Peyer's patch (tissue), 4 donors: ENCODE results near the gene KCNK5. TPM values are rescaled to one million over a fixed set of nuclear protein-coding genes. Genes with fewer than 3 reads are reported as not detected.

Experiments used
- DNase-seq, 3 donors: peaks; one replicate each; pipeline ENCODE4 v3.0.0-alpha.2; 2017 to 2019
- H3K27ac ChIP-seq, 4 donors: fragments of 200-600 bp; sonication (generic); one replicate each; pipeline ENCODE4 v1.5.1; 2016 to 2019
- H3K27me3 ChIP-seq, 2 donors: fragments of 200-600 bp; sonication (generic); one replicate each; pipeline ENCODE4 v1.5.1; 2019
- H3K36me3 ChIP-seq, 3 donors: fragments of 200-600 bp; sonication (generic); one replicate each; pipeline ENCODE4 v1.5.1; 2016 to 2019
- H3K4me1 ChIP-seq, 4 donors: fragments of 200-600 bp; sonication (generic); one replicate each; pipeline ENCODE4 v1.5.1; 2016 to 2019
- H3K4me3 ChIP-seq, 4 donors: fragments of 200-600 bp; sonication (generic); 1 replicate in 3 of 4; 2 replicates in 1 of 4; pipeline ENCODE4 v1.5.1; 2016 to 2019; ENCODE audit warnings: mild to moderate bottlenecking in 1 of 4
- H3K9me3 ChIP-seq, 4 donors: fragments of 200-600 bp; sonication (generic); one replicate each; pipeline ENCODE4 v1.5.1; 2016 to 2019; ENCODE audit warnings: mild to moderate bottlenecking in 1 of 4
- POLR2A ChIP-seq, 2 donors: fragments of 450-650 bp; IDR thresholded peaks; one replicate each; pipeline ENCODE4 v1.5.1; 2017; ENCODE audit warnings: antibody characterized with exemption in 2 of 2, mild to moderate bottlenecking in 2 of 2, moderate library complexity in 2 of 2
- total RNA-seq, 4 donors: library from RNA; depleted of rRNA; stranded (reverse); fragments of >200 nt; gene quantifications; one replicate each; pipeline ENCODE4 v1.1.0, GENCODE V29; 2016
- TF ChIP-seq, protein P1 (sequence below), 6 experiments: fragments of 450-650 bp in 4 of 6; fragments of 200-600 bp in 2 of 6; sonication (generic) in 1 of 6; IDR thresholded peaks; one replicate each; pipeline ENCODE4 v1.5.1; 2017 to 2019; ENCODE audit warnings: antibody characterized with exemption in 6 of 6, mild to moderate bottlenecking in 3 of 6, moderate library complexity in 1 of 6

KCNK5 gene
- total RNA-seq, 4 donors from 2014 or later: 10.7 to 150 (median 115) TPM

DNA sequence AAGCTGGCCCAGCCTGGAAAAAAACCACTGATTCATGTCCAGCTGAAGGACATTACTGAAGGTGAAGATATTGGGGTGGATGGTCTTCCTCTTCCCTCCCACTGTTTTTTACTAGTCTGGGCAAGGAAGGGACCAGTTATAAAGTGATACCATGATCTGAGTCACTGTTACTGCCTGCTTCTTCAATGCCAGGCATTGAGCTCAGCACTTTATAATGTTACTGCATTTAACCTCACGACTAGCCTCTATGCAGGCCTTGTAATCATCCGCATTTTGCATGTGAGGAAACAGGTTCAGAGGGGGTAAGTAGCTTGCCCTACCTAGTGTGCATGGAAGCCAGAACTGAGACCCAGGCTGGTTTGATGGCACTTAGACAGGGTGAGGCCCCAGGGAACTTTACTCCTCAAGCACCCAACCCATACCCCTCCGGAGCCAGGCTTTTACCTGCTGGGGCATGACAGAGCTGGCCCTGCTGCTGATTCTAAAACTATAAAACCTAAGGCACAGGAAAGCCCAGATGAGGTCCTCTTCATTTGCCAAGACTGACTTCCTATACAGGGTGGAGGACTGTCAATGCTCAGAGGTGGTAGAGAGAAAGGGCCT lies 11.0 kb upstream of the KCNK5 start:
- TF ChIP-seq, protein P1, sequence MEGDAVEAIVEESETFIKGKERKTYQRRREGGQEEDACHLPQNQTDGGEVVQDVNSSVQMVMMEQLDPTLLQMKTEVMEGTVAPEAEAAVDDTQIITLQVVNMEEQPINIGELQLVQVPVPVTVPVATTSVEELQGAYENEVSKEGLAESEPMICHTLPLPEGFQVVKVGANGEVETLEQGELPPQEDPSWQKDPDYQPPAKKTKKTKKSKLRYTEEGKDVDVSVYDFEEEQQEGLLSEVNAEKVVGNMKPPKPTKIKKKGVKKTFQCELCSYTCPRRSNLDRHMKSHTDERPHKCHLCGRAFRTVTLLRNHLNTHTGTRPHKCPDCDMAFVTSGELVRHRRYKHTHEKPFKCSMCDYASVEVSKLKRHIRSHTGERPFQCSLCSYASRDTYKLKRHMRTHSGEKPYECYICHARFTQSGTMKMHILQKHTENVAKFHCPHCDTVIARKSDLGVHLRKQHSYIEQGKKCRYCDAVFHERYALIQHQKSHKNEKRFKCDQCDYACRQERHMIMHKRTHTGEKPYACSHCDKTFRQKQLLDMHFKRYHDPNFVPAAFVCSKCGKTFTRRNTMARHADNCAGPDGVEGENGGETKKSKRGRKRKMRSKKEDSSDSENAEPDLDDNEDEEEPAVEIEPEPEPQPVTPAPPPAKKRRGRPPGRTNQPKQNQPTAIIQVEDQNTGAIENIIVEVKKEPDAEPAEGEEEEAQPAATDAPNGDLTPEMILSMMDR (IDR thresholded peaks at IDR 0.05): no peak
- TF ChIP-seq POLR2A (IDR thresholded peaks at IDR 0.05): no peak
- no peaks in the 10 kb centered on the region for H3K36me3 ChIP-seq
- H3K9me3 ChIP-seq: no peaks in the 10 kb centered on the region
- H3K4me3 ChIP-seq: no peak overlapping the region
- H3K27ac ChIP-seq: peak overlapping the region in 3 of 4 donors; percentile 27 to 80 (median 71)
- DNase-seq: no peak
- no peaks in the 10 kb centered on the region for H3K27me3 ChIP-seq
- peaks cover 0 to 9% (median 0%) of the 10 kb centered on the region in 4 donors for H3K4me1 ChIP-seq

DNA sequence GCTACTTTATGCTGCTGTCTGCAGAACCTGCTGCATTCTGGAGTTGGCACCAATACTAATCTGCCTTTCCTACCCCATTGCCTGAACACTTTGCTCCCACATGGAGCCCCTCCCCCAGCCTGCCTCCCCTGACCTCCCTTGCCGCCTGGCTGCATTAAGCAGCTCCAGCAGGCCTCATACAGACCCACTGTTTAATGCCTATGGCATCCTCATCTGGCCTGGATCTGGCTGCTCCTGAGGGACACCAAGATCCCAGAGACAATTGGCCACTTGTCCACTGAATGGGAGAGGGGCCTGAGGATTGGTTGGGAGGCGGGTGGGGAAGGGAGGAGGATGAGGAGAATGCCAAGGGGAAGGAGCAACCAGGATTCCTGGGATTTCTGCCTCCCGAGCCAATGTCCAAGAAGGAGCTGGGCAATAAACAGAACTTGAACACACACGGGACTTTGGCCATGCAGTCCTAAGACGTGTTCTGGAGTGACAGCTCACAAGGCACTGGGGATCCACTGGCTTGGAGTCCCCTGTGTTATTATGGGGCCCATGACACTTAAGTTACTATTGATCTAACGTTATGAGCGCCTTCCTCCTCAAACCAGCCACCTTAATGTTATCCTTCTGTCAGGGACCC lies 10.4 kb upstream of the KCNK5 start:
- H3K4me1 ChIP-seq: peaks cover 0 to 9% (median 0%) of the 10 kb centered on the region in 4 donors

DNA sequence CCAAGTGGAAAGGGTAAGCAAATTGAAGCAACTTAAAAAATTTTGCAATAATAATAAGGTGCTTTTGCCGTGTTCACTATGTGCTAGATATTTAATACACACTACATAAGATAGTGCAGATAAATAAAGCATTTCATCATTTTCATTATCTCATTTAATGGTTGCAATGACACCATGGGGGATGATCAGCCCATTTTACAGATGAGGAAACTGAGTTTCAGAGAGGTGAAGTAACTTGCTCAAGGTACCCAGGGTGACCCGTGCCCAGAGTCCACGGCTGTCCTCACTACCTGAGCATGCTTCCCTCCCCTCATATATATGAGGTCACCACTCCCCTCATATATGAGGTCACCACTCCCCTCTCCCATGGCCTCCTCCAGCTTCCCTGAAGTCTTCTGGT lies 7.5 kb upstream of the KCNK5 start:
- H3K36me3 ChIP-seq: no peaks in the 10 kb centered on the region
- no peak for DNase-seq
- H3K27me3 ChIP-seq: no peaks in the 10 kb centered on the region
- H3K9me3 ChIP-seq: no peaks in the 10 kb centered on the region
- H3K27ac ChIP-seq: no peak overlapping the region
- H3K4me1 ChIP-seq: peaks cover 0 to 9% (median 0%) of the 10 kb centered on the region in 4 donors
- TF ChIP-seq, protein P1 (IDR thresholded peaks at IDR 0.05): no peak
- no peak for TF ChIP-seq POLR2A (IDR thresholded peaks at IDR 0.05)
- no peak overlapping the region for H3K4me3 ChIP-seq

More for the DNA sequence above, 10.4 kb upstream of the KCNK5 start:
- no peaks in the 10 kb centered on the region for H3K27me3 ChIP-seq
- H3K27ac ChIP-seq: peak overlapping the region in 3 of 4 donors; percentile 27 to 80 (median 71)
- no peaks in the 10 kb centered on the region for H3K9me3 ChIP-seq
- no peaks in the 10 kb centered on the region for H3K36me3 ChIP-seq
- TF ChIP-seq, protein P1 (IDR thresholded peaks at IDR 0.05): no peak
- TF ChIP-seq POLR2A (IDR thresholded peaks at IDR 0.05): no peak
- no peak for DNase-seq
- no peak overlapping the region for H3K4me3 ChIP-seq

DNA sequence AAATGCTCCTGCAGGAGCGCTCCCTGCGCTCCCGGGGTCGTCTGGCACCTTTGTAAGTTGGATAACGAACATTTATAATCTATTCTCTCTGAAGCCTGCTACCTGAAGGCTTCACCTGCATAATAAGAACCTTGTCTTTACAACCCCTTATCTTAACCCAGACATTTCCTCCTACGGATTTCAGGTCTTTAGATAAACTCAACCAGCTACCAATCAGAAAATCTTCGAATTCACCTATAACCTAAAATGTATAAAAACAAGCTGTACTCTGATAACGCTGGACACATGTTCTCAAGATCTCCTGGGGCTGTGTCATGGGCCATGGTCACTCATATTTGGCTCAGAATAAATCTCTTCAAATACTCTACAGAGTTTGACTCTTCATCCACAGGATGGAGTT lies 4.1 kb upstream of the KCNK5 start:
- TF ChIP-seq, protein P1 (IDR thresholded peaks at IDR 0.05): no peak
- TF ChIP-seq POLR2A (IDR thresholded peaks at IDR 0.05): no peak
- no peaks in the 10 kb centered on the region for H3K9me3 ChIP-seq
- peaks cover 0 to 9% (median 0%) of the 10 kb centered on the region in 4 donors for H3K4me1 ChIP-seq
- no peaks in the 10 kb centered on the region for H3K36me3 ChIP-seq
- DNase-seq: no peak
- H3K27me3 ChIP-seq: no peaks in the 10 kb centered on the region
- peak overlapping the region in 1 of 4 donors; percentile 41 for H3K27ac ChIP-seq
- no peak overlapping the region for H3K4me3 ChIP-seq

DNA sequence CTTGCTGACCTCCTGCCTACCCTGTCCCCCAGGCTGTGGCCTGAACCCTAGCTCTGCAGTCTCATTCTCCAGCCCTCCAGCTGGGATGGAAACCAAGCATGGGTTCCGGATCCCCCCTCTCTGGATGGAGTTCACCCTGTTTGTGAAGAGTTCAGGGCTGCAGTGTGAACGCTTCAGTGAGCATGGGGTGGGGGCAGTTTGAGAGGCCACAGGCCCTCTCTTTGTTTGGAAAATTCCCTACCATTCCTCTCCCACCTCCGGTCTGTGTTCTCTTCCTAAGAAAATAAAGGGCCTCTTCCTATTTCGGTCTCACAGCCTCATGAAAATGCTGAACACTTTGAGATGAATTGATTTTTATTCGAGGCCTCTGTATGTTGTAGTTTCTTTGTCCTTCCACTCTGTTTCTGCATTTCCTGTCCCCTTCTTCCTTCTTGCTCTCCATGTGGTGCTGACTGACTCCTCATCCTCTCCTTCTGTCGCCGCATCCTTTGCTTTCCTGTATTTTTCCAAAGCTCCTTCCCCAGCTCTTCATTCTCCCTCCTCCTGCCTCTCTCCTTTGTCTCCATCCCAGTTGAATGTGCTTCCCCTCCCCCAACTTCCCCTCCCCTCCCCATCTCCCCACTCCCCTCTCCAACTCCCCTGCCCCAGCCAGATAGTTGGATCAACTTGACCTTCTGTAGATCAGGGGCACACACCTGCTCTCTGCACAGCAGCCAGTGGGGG lies 2.4 kb upstream of the KCNK5 start:
- TF ChIP-seq POLR2A (IDR thresholded peaks at IDR 0.05): no peak
- TF ChIP-seq, protein P1 (IDR thresholded peaks at IDR 0.05): no peak

More for the DNA sequence above, 2.4 kb upstream of the KCNK5 start:
- Histone ChIP-seq H3K36me3 (no peaks in the 10 kb centered on the region), H3K27me3 (no peaks in the 10 kb centered on the region), H3K4me3 (no peak overlapping the region), H3K4me1 (peaks cover 0 to 23% (median 0%) of the 10 kb centered on the region in 4 donors), H3K27ac (no peak overlapping the region), H3K9me3 (no peaks in the 10 kb centered on the region)
- DNase-seq: no peak
